TTC549 (cell line): Measurements from ENCODE around the gene CLIC6.
"Not testable (repeated sequence)": the region's sequence is repeated elsewhere in the genome, so short reads cannot be mapped to it uniquely, and the experiment has no call there.

Experiments used
- FAIRE-seq: peaks from 2 replicates; lab custom pipeline; 2012; peaks lifted over from hg19 to GRCh38; lab: Jason Lieb, UNC

CLIC6 gene

GRCh38 chr21:34693192-34693810 is 24.5 kb downstream of the CLIC6 start:
- FAIRE-seq = no peak

- no peak for FAIRE-seq
These were observed 26.6 kb downstream of the CLIC6 start for GRCh38 chr21:34695434-34695833.

- no peak for FAIRE-seq
These were observed 27.3 kb downstream of the CLIC6 start for GRCh38 chr21:34696121-34696520.

GRCh38 chr21:34697826-34698225 is 29.0 kb downstream of the CLIC6 start:
- no peak for FAIRE-seq

- FAIRE-seq = no peak
These were observed 29.6 kb downstream of the CLIC6 start for GRCh38 chr21:34698270-34699015.

- FAIRE-seq = no peak
These were observed 31.8 kb downstream of the CLIC6 start for GRCh38 chr21:34700605-34701004.

GRCh38 chr21:34701726-34702125 is 32.9 kb downstream of the CLIC6 start:
- no peak for FAIRE-seq

- FAIRE-seq = no peak
These were observed 33.8 kb downstream of the CLIC6 start for GRCh38 chr21:34702341-34703170.

- no peak for FAIRE-seq
These were observed 34.8 kb downstream of the CLIC6 start for GRCh38 chr21:34703571-34703970.

GRCh38 chr21:34704119-34704518 is 35.3 kb downstream of the CLIC6 start:
- no peak for FAIRE-seq

- no peak for FAIRE-seq
These were observed 36.2 kb downstream of the CLIC6 start for GRCh38 chr21:34705011-34705410.

GRCh38 chr21:34706337-34706736 is 37.5 kb downstream of the CLIC6 start:
- no peak for FAIRE-seq

GRCh38 chr21:34707876-34708325 is 39.1 kb downstream of the CLIC6 start:
- no peak for FAIRE-seq

- FAIRE-seq = no peak
These were observed 44.8 kb downstream of the CLIC6 start for GRCh38 chr21:34713621-34714020.

GRCh38 chr21:34715518-34715917 is 46.7 kb downstream of the CLIC6 start:
- FAIRE-seq = no peak

GRCh38 chr21:34715985-34716596 is 47.3 kb downstream of the CLIC6 start:
- FAIRE-seq = no peak

GRCh38 chr21:34718529-34718928 is 49.7 kb downstream of the CLIC6 start:
- FAIRE-seq = not testable (repeated sequence)

GRCh38 chr21:34722684-34723300 is 54.0 kb downstream of the CLIC6 start:
- FAIRE-seq = no peak

- FAIRE-seq = no peak
These were observed 55.5 kb downstream of the CLIC6 start for GRCh38 chr21:34724131-34724856.

- FAIRE-seq = no peak
These were observed 56.0 kb downstream of the CLIC6 start for GRCh38 chr21:34724857-34725195.

GRCh38 chr21:34726627-34727337 is 58.0 kb downstream of the CLIC6 start:
- FAIRE-seq = no peak
